Left cardiac atrium (tissue), 4 donors: ENCODE measurements around the gene CMIP. TPM values are rescaled to one million over a fixed set of nuclear protein-coding genes. Genes with fewer than 3 reads are reported as not detected.

Source experiments
- ATAC-seq, 2 donors: fragments of 200-7000 bp; cut with Tn5 transposase; one replicate each; pipeline ENCODE4 v1.9.1; 2020; ENCODE audit warnings: mild to moderate bottlenecking in 2 of 2, moderate library complexity in 2 of 2
- DNase-seq: peaks from one replicate; pipeline ENCODE4 v3.0.0-alpha.2; 2020
- intact Hi-C, 2 donors: fragments of 100-400 bp; cut with DNase I; formaldehyde crosslinking; loops; one replicate each; pipeline versions ENCODE4 v1.14.1 to v1.15.1; 2022 to 2023
- total RNA-seq, 2 donors: library from RNA; stranded (reverse); fragmentation: NEBNext Ultra II Directional; extraction: Animal tissue kit (Norgen Biotek cat#: 25700); gene quantifications; one replicate each; pipeline ENCODE4 v1.2.1, GENCODE V29; 2021
- donor health status: DM: no; HTN: yes; CAD: no.
- donor health status: DM: no; HTN: yes; CAD: no; lungs with severe emphysema.
- donor health status: DM: yes; HTN: yes; CAD: no.
- donor health status: Dilated cardiomyopathy.

Gene CMIP
- total RNA-seq, 2 donors from 2014 or later = 18.1 to 34.9 TPM

DNA sequence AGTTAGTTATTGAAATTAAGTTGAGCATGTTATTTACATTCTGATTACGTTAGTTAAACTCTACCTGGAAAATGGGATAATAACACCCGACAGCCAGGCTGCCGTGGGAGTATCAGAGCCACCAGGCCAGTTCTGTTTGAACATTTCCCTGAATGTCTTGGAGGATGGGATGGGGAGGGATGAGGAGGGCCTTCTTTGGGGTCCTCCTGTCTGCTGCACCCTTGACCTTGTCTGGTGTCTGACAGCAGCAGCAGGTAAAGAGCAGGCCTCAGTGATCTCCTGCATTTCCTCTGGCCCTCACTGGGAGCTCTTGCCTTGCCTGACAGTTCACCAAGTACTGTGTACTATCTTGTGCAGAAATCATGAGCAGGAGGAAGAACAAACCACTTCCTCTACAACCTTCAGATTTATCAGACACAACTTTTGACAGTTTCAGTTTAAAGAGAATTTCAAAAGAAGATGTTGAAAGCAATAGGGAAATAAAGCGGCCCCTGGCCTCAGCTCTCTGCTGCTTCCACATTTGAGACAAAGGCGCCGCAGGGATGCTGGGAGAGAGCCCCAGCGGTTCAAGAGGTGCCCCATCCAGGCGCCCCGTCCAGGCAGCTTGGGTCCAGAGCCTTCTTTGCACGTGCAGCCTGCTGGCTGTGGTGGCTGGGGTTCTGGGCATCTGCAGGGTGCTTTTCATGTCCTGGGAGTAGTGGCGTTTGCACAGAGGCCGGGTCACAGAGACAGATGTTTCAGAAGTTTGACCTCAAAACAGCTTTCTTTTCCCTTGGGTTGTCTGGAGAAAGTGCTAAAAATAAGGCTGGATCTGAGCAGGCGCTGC, 25.3 kb downstream of the CMIP start:
- intact Hi-C loops = no loop called here
- DNase-seq (no peak), ATAC-seq (peak; percentile 28 to 31)

DNA sequence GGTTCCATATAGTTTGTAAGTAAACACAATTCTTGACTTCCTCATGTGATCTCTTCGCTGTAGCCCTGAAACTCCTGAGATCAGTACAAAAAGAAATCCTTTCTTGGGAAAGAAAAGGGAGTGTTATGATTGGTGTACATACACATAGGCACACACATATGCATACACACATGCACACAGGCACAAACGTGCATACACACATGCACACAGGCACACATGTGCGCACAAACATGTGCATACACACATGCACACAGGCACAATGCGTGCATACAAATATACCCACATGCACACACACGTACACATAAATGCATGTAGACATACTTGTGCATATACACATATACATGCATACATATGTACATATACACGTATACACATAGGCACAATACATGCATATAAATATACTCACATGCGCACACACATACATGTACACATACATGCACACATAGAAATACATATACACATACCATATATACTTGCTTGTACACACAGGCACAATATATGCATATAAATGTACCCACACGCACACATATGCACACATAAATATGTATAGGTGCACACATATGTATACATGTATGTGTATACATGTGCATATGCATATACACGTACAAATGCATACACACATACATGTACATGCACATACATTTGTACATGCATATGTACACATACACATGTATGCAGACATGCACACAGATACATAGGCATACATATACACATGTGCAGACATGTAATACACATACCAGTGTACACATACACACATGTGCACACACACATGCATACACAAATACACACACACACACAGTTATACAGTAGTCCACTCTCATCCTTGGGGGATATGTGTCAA, 26.4 kb downstream of the CMIP start:
- intact Hi-C loops = no loop called here
- ATAC-seq (no peak), DNase-seq (no peak)

DNA sequence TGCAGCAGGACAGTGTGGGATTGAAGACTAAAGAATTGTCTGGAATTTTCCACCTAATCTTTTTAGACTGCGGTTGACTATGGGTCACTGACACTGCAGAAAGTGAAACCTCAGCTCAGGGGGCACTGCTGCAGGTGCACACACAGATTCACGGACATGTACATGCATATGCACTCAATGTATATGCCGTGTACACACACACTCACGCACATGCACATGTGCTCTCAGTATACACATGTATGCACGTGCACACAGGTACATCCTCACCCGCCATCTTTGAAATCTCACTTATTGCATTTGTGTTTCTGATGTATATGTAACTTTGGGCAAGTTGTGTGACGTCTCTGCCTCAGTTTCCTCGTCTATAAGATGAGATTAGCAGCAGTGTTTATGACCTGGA, 27.3 kb downstream of the CMIP start:
- ATAC-seq (no peak), DNase-seq (no peak)
- intact Hi-C loops = no loop called here

DNA sequence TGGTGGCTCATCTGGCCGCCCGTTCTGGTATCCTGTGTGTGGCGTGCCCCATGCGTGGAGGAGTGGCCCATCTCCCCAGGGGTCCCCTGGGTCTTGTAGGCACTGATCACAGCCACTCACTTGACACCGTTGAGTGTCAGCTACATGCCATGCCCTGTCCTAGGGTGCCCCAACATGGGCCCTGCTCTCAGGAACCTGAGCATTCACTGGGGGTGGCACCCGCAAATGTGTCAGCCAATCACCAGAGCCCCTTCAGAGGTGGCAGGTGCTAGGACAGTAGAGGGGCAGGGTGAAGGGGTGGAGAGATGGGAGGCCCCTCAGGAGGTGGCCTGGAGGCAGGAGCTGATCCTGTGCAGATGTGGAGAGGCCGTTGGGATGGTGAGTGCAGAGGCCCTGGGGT, 27.8 kb downstream of the CMIP start:
- no peak for DNase-seq
- intact Hi-C loops = no loop called here
- no peak for ATAC-seq

DNA sequence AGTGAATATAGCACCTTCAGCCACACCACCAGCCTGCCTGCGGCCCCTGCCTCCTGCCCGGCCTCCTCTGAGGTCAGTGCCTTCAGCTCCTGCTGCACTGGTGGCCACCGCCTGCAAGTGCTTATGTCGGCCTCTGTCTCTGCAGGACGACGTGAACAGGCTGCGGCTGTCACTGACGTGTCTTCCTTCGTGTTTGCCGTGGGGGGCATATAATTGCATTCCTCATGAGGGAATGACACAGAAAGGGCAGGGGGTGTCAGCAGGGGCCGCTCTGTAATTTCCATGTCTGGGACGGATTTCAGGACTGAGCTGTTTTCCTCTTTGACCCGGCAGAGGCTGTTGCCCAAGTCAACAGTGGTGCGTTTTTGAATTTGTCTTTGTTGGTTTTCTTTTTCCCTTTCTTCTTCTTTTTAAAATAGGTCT, 28.5 kb downstream of the CMIP start:
- DNase-seq = no peak
- ATAC-seq = peak; percentile 18 to 43
- intact Hi-C loops = no loop called here

DNA sequence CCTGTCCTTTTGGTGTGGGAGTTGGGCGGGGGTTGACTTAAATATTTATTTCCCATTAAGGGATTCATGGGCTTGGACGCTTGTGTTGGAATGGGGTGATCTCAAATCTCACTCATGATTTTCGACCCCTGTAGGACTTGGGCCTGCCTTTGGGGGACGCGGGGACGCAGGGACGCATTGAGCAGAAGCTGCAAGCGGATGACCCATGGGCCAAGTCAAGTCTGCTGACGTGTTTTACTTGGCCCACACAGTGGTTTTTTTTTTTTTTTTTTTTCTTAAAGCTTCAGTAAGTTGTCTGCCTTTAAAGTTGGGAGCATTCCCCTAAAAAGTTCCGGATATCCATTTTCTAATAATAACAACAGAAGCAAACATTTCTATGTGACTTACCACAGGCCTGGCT, 28.9 kb downstream of the CMIP start:
- ATAC-seq (peak; percentile 52 to 74), DNase-seq (peak; percentile 66)
- intact Hi-C loops = no loop called here

DNA sequence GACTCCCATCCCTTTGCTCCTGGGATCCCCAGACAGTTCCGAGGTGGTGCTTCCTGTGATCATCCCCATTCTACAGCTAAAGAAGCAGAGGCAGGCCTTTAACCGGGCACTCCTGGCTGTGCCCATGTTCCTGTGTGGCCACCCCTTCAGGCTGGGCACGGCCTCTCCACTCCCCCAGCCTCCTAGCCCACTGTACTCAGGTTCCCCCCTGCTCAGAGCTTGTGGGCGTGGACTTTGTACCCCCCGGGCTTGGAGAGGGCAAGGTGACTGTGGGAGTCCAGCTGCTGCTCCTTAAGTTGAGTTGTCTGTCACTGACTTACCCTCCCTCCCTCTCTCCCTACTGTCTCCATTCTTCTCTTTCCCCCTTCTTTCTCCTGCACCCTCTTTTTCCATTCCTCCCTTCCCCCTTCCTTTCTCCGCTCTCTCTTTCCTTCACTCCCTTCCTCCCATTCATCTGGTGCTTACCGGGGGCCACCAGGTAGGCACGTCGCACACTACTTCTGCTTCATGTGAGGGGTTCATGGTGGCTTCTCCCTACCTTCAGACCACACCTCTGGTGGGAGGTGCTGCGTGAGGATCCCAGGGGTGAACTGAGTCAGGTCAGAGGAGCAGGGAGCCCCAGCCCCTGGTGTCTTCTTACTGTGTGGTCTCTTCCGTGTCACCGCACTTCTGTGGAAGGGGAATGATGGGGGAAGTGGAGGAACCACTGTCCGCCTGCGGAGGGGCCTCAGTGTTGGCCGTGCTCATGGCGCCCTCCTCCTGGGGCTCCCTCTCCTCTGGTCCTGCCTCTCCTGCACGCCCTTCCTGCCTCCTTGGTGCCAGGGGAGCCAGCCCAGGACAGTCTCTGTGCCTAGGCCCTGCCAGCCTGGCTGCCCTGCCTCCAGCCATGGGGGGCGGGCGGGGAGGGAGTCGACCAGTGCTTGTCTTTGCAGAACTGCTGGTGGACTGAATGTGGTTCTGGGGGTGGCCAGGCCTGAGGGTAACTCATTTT, 29.7 kb downstream of the CMIP start:
- peak in 1 of 2 donors; percentile 16 for ATAC-seq
- no peak for DNase-seq
- intact Hi-C loops = no loop called here

DNA sequence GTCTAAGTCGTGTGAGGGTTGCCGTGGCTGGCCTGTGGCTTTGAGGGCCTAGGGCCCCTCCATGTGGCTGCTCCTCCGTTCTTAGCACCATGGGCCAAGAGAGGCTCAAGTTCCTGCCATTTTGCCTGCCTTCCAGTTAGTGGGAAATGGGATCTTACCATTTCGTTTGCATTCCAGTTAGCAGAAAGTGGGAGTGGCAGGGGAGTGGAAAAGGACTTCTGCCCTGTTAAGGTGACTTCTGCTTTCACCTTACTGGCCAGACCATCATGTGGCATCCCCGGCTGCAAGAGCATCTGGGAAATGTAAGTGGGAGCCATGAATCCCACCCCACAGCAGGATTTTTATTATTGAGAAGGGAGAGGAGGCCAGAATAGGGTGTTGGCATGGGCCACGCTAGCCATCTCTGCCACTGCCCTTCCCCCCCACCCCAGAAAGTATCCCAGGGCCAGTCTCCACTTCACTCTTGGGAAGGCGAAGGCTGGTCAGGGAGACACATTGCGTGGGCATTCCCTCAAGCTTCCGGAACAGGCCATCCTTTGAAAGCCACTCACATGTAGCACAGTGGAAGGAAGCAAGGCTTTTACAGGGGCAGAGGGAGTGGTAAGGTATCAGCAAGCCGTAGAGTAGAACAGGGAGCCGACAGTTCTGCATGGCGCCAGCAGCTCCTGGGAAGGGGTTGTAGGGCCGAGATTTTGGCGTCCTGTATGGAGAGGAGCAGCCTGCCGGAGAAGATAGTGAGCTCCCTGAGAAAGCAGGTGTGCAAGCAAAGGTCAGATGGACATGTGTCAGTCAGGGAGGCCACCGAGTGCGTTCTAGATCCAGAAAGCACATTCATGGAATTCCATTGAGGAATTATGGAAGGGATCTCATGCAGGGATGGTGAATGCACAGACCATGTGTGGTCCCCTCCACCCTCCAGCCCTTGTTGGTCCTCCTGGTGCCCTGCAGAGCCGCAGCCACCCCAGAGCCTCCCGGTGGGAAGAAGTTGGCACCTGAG, 33.4 kb downstream of the CMIP start:
- no peak for ATAC-seq
- intact Hi-C loops = no loop called here
- DNase-seq = no peak

DNA sequence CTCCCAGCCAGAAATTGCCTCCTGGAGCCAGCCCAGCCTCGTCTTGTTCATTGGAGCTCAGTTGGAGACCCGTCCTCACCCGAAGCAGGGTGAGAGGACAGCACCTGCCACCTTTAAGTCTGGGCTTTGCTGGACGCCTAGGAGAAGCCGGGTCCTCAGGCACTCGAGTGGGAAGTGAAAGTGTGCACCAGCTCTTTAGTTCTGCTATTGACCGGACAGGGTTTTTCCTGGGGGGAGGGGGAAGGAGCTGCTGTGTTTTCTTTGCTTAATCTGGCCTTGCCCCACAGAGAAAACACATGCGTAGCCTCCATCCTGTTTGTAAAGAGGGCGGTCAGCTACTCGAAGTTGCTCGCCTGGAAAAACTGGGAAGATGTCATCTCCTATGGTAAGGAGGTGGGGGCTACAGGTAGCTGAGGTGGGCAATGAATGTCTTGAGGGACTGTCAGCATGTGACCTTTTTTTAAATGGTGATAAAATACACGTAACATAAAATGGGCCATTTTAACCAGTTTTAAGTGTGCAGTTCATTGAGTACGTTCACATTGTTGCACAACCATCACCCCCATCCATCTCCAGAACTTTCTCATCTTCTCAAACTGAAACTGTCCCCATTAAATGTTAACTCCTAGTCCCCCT, 34.4 kb downstream of the CMIP start:
- DNase-seq (peak; percentile 67), ATAC-seq (peak; percentile 52 to 69)
- intact Hi-C loops = no loop called here

DNA sequence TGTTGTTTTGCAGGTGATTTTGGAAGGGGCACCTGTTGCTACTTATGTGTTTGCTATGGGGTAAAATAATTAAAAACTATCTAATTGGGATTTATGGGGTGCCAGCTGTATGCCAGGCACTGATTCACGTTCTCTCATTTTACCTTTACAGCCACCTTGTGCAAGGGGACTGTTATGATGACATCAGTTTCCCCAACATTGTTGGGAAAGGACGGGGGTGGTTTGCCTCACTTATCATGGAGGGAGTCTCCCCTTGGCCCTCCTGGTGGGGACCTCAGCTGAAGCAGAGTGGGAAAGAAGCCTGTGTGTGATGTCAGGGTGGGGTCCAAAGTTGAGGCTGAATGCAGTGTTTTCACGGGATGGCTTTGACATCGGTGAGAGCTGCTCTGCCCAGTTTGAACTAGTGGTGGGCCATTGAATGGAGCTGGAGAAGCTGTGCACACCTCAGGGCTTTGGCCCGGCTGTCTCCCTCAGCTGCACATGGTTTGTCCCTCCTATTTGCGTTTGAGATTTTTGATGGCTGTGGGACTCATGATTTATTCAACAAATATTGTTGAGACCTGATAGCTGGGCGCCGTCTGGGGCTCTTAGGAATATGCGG, 36.1 kb downstream of the CMIP start:
- intact Hi-C loops = no loop called here

DNA sequence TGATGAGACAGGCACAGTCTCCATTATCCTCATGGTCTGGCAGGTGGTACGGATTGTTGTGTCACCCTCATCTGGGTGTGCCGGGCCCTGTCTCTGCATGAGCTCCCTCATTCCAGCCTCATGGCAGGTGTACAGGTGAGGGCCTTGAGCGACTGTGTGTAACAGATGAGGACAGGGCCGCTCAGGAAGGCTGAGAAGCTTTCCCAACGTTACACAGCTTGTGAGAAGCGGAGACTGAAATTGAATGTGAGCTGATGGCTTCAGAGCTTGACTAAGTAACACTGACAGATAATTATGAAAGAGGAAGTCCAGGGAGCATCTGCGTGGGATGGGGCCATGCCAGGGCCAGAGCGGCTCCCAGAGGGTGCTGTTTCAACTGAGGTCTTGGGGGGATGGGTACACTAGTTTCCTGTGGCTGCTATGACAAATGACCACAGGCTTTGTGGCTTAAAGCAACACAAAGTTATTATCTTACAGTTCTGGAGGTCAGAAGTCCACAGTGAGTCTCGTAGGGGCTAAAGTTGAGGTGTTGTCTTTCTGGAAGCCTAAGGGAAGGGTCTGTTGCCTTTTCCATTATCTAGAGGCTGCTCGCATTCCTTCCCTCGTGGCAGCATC, 36.7 kb downstream of the CMIP start:
- intact Hi-C loops = no loop called here
- DNase-seq (peak; percentile 59), ATAC-seq (peak; percentile 47 to 67)

More for the DNA sequence above, 36.1 kb downstream of the CMIP start:
- ATAC-seq (no peak), DNase-seq (no peak)

DNA sequence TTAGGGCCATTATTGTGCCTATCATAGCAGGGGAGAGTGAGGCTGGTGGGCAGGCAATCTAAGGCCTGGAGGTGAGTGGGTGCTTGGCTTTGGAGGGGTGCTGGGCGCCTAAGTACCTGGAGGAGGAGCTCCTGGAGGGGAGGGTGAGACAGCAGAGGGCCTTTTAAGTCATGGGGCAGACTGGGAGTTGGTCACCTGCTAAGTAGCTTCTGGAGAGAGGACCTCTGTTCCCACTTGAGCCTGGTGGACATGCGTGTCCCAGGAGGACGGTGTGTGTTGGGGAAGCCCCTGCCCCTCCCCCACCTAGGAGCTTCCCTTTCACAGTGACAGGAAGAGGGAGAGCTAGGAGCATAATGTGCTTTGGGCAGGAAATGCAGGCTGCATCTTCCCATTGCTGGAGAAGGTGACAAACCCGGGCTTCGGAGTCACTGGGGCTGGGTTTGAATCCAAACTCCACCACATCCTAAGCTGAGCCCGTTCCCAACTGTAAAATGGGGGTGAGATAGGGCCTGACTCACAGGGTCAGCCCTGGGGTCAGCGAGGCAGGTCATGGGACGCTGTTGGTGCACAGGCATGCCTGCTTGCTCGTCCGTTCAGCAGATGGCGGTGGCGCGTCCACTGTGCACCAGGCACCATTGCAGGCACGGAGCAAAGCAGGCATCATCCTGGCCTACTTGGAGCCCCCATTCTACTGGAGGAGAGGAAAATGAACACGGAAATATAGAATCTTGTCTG, 37.9 kb downstream of the CMIP start:
- intact Hi-C loops = no loop called here
- ATAC-seq = no peak
- DNase-seq = no peak

DNA sequence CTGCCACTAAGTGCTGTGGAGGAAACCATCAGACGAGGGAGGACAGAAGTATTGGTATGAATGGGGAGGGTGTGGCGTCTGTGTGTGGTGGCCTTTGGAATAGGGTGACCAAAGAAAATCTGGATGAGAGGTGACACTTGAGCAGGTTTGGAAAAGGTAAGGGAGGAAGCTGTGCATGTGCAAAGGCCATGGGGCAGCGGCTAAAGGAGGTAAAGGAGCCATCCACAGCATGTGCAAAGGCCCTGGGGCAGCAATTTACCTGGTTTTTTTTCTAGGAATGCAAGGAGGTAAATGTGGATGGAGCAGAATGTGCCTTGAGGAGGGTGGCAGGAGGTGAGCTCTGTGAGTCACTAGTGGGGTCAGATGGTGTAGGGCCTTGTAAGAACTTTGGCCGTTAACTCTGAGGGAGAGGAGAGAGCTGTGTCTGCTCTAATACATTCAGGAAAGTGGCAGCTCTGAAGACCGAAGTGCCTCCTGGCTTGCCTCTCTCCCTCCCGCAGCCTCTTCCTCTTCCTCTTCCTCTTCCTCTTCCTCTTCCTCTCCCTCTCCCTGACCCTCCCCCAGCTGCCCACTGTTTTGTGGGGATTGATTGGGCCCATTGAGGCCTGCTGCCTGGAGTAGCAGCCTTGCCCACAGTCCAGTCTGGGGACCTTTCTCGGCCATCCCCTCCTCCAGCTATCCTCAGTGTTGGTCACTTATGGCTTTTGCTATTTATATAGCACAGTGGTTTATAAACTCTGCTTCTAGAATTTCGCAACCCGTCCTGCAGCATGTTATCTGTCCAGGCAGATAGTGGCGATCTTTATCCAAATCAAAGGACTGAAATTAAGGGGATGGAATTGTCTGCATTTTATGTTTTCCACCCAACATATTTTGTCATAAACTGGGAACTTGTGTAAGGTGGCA, 38.7 kb downstream of the CMIP start:
- DNase-seq (no peak), ATAC-seq (no peak)
- intact Hi-C loops = no loop called here

DNA sequence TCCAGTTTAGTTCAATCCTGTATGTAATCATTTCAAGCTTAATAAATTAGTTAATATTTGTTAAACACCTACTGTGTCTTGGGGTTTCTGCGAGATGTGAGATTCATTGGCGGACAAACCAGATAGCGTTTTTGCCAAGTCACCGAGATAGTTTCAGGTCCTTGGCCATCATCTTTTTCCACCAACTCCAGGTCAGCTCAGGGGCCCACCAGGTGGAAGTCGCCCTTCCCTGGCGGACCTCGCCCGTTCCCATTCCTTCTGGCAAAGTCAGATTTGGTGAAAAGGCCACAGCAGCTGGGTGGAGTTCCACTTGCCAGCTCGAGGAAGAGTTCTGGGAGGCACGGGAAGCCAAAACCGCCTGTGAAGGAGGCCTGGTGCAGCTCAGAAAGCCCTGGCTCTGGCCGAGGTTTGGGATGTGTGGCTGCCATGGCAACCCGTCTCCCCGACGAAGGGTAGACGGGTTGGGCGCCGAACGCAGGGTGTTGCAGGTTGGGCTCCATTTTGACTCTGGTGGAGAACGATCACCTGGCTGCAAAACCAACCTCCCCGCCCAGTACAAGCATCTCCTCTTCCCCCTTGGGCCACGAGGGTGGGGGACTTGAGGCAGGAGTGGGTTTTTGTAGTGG, 39.5 kb downstream of the CMIP start:
- no peak for DNase-seq
- intact Hi-C loops = no loop called here

More for the DNA sequence above, 39.5 kb downstream of the CMIP start:
- no peak for ATAC-seq
